Type B pancreatic cell (in vitro differentiated cells): ENCODE measurements around the gene NPC1L1. TPM values are rescaled to one million over a fixed set of nuclear protein-coding genes. Genes with fewer than 3 reads are reported as not detected.
A peak's percentile ranks its signal among the peaks of the same experiment; 100 is the strongest.

Source experiments
- DNase-seq: peaks from one replicate; pipeline ENCODE4 v3.0.0; 2021; ENCODE audit warnings: mixed read lengths; ENCODE audit not compliant: unreplicated experiment; ENCODE audit errors: extremely low spot score
- H3K27ac Mint-ChIP-seq: 2 replicates; pipeline ENCODE4 v1.8.0; 2021; ENCODE audit warnings: mild to moderate bottlenecking, mixed read lengths
- H3K27me3 Mint-ChIP-seq: 2 replicates; pipeline ENCODE4 v1.8.0; 2021; ENCODE audit warnings: mixed read lengths
- H3K36me3 Mint-ChIP-seq: 2 replicates; pipeline ENCODE4 v1.8.0; 2021; ENCODE audit warnings: mixed read lengths
- H3K4me1 Mint-ChIP-seq: one replicate; pipeline ENCODE4 v1.8.0; 2021; ENCODE audit warnings: mixed read lengths; ENCODE audit not compliant: unreplicated experiment
- H3K4me3 Mint-ChIP-seq: 2 replicates; pipeline ENCODE4 v1.8.0; 2021; ENCODE audit warnings: mild to moderate bottlenecking, mixed read lengths
- H3K9me3 Mint-ChIP-seq: 2 replicates; pipeline ENCODE4 v1.8.0; 2021; ENCODE audit warnings: mixed read lengths
- total RNA-seq: library from RNA; stranded (reverse); gene quantifications from 2 replicates; pipeline ENCODE4 v1.2.1, GENCODE V29; 2021; ENCODE audit warnings: low replicate concordance
- TF ChIP-seq, protein P1 (sequence below): fragments of 200-600 bp; sonication (generic); conservative IDR thresholded peaks from 2 replicates; pipeline ENCODE4 v1.5.0; 2021; ENCODE audit warnings: antibody characterized with exemption, mild to moderate bottlenecking

The NPC1L1 gene
- total RNA-seq, 1 donor from 2014 or later = 8.8 TPM

DNA sequence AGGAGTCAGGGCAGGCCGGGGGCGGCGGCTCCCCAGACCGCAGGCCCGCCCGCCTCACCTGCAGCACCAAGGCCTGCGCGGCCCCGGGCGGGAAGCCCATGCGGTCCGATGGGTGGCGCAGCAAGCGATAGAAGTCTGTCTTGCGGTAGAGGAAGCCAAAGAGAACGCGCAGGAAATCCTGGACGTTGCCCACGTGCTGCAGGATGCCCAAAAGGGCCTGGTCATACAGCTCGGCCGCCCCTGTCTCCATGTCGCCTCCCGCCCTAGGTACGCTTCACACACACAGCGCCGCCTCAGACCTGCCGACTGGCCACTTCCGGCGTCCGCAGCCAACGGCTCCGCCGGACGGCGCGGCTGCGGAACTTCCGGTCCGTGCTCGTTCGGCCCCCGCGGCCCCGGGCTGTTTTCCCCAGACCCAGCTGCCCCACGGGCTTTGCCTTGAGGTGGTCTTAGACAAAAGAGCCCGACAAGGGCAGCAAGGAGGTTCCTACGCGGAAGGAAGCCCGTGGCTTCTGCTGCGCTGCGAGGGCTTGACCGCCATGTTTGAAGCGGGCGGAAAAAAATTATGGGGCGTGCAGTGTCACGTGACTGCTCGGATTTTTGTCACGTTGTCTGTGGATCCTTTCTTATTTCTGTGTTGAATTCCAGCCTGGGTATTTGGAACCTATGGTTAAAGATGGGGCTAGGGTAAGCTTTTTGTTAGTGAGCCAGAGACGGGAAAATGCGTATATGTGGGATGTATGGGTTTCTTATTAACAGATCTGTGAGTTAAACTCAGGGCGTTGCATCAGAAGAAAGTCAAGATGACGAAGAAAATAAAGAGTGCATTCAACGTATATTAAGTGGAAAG, 50.6 kb downstream of the NPC1L1 start, which contains the start of gene NUDCD3:
TSS of gene NUDCD3 (minus strand) at position 308 of the 850 bp plus-strand sequence. CDS start at position 250, 58 bp downstream.
- peak; percentile 85 for DNase-seq

DNA sequence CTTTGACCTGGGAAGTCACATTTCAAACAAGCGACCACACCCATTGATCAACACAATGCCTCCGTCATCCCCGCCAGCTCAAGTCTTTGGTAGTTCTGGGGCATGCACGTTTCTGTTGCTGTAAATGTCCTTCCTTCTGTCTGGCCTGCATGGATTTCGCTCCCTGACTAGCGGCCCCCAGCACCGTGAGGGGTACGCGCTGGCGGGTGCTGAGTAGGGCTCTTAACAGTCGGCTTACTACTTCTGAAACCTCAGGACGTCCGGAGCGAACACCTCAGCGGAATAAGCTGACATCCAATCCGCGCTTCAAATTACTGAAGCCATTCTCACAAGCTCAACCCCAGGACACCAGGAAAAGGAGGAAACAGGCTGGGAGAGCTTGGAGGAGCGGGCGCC, 51.2 kb downstream of the NPC1L1 start:
- peak overlapping the region; percentile 92 for H3K27ac Mint-ChIP-seq

More for the DNA sequence above, 50.6 kb downstream of the NPC1L1 start, which contains the start of gene NUDCD3:
- H3K27me3 Mint-ChIP-seq = peaks cover 8% of the 10 kb centered on the region
- no peaks in the 10 kb centered on the region for H3K9me3 Mint-ChIP-seq
- H3K27ac Mint-ChIP-seq = peak within 1 kb of the TSS; percentile 92
- TF ChIP-seq, protein P1, sequence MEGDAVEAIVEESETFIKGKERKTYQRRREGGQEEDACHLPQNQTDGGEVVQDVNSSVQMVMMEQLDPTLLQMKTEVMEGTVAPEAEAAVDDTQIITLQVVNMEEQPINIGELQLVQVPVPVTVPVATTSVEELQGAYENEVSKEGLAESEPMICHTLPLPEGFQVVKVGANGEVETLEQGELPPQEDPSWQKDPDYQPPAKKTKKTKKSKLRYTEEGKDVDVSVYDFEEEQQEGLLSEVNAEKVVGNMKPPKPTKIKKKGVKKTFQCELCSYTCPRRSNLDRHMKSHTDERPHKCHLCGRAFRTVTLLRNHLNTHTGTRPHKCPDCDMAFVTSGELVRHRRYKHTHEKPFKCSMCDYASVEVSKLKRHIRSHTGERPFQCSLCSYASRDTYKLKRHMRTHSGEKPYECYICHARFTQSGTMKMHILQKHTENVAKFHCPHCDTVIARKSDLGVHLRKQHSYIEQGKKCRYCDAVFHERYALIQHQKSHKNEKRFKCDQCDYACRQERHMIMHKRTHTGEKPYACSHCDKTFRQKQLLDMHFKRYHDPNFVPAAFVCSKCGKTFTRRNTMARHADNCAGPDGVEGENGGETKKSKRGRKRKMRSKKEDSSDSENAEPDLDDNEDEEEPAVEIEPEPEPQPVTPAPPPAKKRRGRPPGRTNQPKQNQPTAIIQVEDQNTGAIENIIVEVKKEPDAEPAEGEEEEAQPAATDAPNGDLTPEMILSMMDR = peak; percentile 14
- peaks cover 11% of the 10 kb centered on the region for H3K36me3 Mint-ChIP-seq
- peak within 1 kb of the TSS; percentile 93 for H3K4me3 Mint-ChIP-seq
- peaks cover 39% of the 10 kb centered on the region for H3K4me1 Mint-ChIP-seq

DNA sequence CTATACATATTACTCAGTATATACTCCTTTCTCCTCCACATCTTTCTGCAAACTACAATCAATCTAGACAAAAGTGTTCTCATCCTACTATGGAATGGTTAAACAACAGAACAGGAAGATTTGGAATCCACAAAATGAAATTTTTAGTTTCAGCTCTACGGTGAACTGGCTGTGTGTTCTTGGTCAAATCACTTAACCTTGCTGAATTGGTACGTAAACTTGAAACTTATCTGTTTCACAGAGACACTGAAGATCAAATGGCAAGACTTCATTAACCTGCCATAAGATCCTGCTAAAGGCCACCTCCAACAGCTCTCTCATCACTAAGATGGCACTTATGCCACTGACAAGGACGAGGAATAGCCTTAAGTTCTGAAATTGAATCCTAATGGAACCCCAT, 52.2 kb downstream of the NPC1L1 start:
- no peaks in the 10 kb centered on the region for H3K9me3 Mint-ChIP-seq
- peaks cover 24% of the 10 kb centered on the region for H3K36me3 Mint-ChIP-seq
- H3K27ac Mint-ChIP-seq = peak overlapping the region; percentile 92
- H3K4me3 Mint-ChIP-seq = peak overlapping the region; percentile 93
- no peaks in the 10 kb centered on the region for H3K27me3 Mint-ChIP-seq
- DNase-seq = no peak
- TF ChIP-seq, protein P1 = no peak
- H3K4me1 Mint-ChIP-seq = peaks cover 39% of the 10 kb centered on the region

More for the DNA sequence above, 51.2 kb downstream of the NPC1L1 start:
- Mint-ChIP-seq H3K36me3 (peaks cover 14% of the 10 kb centered on the region), H3K4me1 (peaks cover 39% of the 10 kb centered on the region), H3K27me3 (peaks cover 3% of the 10 kb centered on the region), H3K4me3 (peak overlapping the region; percentile 93), H3K9me3 (no peaks in the 10 kb centered on the region)
- TF ChIP-seq, protein P1 = no peak
- no peak for DNase-seq

DNA sequence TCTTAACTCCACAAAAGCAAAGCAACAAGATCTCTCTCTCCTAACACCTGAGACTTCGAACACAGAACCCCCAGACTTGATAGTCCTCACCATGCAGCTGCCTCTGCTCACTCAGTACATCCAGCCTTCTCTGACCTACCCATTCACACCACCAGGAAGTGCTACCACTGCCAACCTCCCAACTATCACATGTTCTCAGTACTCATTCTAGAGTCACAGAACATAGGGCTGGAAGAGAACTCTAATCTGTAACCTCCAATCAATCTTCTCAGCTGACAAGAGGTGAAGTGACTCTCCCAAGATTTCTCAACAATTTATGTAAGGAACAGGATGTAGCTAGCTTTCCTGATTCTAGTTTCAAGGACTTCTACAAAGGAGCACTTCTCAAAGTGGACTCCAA, 54.4 kb downstream of the NPC1L1 start:
- no peak for DNase-seq
- H3K27me3 Mint-ChIP-seq = no peaks in the 10 kb centered on the region
- peaks cover 43% of the 10 kb centered on the region for H3K36me3 Mint-ChIP-seq
- H3K9me3 Mint-ChIP-seq = no peaks in the 10 kb centered on the region
- peaks cover 39% of the 10 kb centered on the region for H3K4me1 Mint-ChIP-seq
- no peak overlapping the region for H3K27ac Mint-ChIP-seq
- H3K4me3 Mint-ChIP-seq = peak overlapping the region; percentile 7
- TF ChIP-seq, protein P1 = no peak

DNA sequence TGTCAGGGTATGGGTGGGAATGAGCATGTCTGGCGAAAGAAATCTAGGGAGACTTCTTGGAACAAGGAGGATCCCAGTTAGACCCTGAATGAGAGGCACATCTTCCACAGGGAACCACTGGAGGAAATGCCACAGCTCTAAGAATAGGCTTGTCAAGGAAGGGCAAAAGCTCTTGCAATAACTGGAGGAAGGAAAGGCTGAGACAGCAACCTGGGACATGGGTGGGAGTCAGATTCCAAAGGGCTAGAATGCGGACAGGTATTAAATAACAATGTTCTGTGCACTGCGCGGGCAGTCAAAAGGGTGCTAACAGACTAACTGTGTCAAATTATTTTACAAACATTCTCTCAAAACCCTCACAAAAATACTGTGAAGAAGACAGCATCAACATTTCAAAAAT, 55.1 kb downstream of the NPC1L1 start:
- Mint-ChIP-seq H3K27me3 (no peaks in the 10 kb centered on the region), H3K27ac (no peak overlapping the region), H3K36me3 (peaks cover 47% of the 10 kb centered on the region), H3K9me3 (no peaks in the 10 kb centered on the region), H3K4me1 (peaks cover 34% of the 10 kb centered on the region), H3K4me3 (peak overlapping the region; percentile 59)
- TF ChIP-seq, protein P1 = no peak
- DNase-seq = no peak
